AG04449 (cell line): Measurements from ENCODE around the gene ZCRB1.

Experiments
- CTCF ChIA-PET: fragments of 350-600 bp; formaldehyde crosslinking; extraction: SDS; loops from one replicate; lab custom pipeline; 2021; ENCODE audit warnings: antibody characterized with exemption; lab: Yijun Ruan, JAX
- POLR2A ChIA-PET: fragments of 400-600, 350-600 bp; formaldehyde crosslinking; extraction: SDS; loops from one replicate; lab custom pipeline; 2020; ENCODE audit warnings: antibody characterized with exemption, inconsistent platforms; lab: Yijun Ruan, JAX
- DNase-seq: peaks from one replicate; pipeline ENCODE4 v3.0.0-alpha.2; 2010; ENCODE audit warnings: low read depth, low spot score
- H3K4me3 ChIP-seq: 2 replicates; pipeline ENCODE4 v1.5.1; 2011; ENCODE audit warnings: low read depth, mild to moderate bottlenecking, control low read depth, low read length
- CTCF ChIP-seq: IDR thresholded peaks from one replicate; pipeline ENCODE4 v1.5.1; 2011; ENCODE audit warnings: mild to moderate bottlenecking, moderate library complexity, low read length, control low read depth, inconsistent platforms; ENCODE audit not compliant: insufficient read depth; ENCODE audit errors: missing control alignments

Gene ZCRB1

DNA sequence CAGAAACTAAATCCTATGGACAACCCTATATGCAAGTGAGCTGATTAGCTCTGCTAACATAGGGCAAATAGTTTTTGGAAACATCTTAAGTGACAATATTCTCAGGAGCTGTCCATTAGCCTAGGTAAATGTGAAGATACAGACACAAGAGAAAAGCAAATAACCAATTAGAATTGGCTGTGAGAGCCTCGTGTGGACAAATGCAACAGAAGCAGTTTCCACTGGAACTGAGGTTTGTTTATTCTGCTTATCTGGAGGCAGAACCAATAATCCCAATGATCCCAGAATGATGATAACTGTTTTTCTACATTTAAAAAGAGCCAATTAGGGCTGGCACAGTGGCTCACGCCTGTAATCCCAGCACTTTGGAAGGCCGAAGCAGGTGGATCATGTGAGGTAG lies 44.6 kb downstream of the ZCRB1 start:
- H3K4me3 ChIP-seq: no peak overlapping the region
- no peak for TF ChIP-seq CTCF
- ChIA-PET CTCF (no interaction called here), POLR2A (no interaction called here)
- DNase-seq: no peak

GRCh38 chr12:42278128-42278510 lies 47.8 kb downstream of the ZCRB1 start:
- no peak for TF ChIP-seq CTCF
- ChIA-PET CTCF (no interaction called here), POLR2A (no interaction called here)
- no peak for DNase-seq
- no peak overlapping the region for H3K4me3 ChIP-seq

GRCh38 chr12:42277396-42278127 lies 48.3 kb downstream of the ZCRB1 start:
- ChIA-PET POLR2A (no interaction called here), CTCF (no interaction called here)
- H3K4me3 ChIP-seq: no peak overlapping the region
- DNase-seq: no peak
- TF ChIP-seq CTCF: no peak

DNA sequence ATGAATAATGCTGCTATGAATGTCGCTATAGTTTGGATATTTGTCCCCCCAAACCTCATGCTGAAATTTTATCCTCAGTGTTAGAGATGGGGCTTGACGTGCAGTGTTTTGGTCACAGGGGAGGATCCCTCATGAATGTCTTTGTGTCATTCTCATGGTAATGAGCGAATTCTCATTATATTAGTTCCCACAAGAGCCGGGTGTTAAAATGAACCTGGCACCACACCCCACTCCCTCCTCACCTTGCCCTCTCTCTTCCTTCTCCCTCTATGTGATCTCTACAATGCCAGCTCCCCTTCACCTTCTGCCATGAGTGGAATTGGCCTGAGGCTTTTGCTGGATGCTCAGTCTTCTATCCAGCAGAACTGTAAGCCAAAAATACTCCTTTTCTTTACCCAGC lies 50.4 kb downstream of the ZCRB1 start:
- no peak overlapping the region for H3K4me3 ChIP-seq
- DNase-seq: no peak
- no peak for TF ChIP-seq CTCF
- CTCF ChIA-PET: no interaction called here
- POLR2A ChIA-PET: no interaction called here

DNA sequence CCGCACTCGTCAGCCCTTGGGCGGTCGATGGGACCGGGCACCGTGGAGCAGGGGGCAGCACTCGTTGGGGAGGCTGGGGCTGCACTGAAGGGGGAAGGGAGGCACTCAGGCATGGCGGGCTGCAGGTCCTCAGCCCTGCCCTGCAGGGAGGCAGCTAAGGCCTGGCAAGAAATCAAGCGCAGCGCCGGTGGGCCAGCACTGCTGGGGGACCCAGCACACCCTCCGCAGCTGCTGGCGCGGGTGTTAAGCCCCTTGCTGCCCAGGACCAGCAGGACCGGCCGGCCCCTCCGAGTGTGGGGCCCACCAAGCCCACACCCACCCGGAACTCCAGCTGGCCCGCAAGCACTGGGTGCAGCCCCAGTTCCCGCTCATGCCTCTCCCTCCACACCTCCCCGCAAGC lies 52.2 kb downstream of the ZCRB1 start:
- ChIA-PET POLR2A (no interaction called here), CTCF (interaction anchor here (0.6 kb wide), 1 partner anchor 19 kb away, joined by 3 read pairs; no protein-coding TSS in a partner anchor)
- no peak overlapping the region for H3K4me3 ChIP-seq
- DNase-seq: no peak
- TF ChIP-seq CTCF: no peak

- CTCF ChIA-PET: no interaction called here
- no peak overlapping the region for H3K4me3 ChIP-seq
- POLR2A ChIA-PET: no interaction called here
- DNase-seq: no peak
- no peak for TF ChIP-seq CTCF
Measured at GRCh38 chr12:42270596-42270995, 55.3 kb downstream of the ZCRB1 start.
